ENCODE results near the gene H1-8.

The H1-8 gene

DNA sequence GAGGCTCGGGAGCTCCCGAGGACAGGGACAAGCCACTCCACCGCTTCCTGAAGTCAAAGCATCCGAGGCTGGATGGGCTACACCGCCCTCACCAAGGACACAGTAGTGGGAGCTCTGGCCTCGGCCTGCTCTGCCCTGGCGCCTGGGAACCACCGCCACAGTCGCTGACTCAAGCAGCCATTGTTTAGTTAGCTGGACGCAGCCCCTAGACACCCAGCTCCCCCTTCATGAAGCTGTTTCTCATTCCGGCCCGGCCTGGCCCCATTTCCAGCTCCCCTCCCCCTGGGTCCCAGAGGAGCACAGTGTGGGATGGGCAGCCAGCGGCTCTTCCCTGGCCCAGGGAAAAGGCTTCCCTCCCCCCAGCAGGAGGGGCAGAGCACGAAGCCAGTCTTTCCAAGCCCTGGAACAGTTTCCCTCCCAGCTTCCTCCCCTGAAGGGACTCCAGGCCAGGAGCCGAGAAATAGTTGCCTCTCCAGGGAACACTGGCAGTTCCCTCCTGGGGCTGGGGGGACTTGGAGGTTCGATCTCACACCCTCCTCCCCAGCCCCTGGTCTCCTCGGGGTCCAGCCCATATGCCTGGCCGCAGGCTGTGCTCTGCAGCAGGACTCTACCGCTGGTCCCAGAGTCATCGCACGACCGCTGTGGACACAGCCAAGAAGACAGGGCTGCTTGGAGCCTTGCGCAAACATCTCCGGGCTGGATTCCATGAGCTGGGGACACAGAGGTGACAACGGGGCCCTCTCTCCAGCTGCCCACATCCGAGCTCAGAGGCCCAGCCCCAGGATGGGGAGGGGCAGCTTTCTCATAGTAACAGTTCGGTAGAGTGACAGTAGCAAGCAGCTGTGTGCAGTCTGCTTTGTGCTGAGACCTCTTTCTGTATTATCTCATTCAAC is 53.5 kb downstream of the H1-8 start:
- DNase-seq = peak; percentile 96

DNA sequence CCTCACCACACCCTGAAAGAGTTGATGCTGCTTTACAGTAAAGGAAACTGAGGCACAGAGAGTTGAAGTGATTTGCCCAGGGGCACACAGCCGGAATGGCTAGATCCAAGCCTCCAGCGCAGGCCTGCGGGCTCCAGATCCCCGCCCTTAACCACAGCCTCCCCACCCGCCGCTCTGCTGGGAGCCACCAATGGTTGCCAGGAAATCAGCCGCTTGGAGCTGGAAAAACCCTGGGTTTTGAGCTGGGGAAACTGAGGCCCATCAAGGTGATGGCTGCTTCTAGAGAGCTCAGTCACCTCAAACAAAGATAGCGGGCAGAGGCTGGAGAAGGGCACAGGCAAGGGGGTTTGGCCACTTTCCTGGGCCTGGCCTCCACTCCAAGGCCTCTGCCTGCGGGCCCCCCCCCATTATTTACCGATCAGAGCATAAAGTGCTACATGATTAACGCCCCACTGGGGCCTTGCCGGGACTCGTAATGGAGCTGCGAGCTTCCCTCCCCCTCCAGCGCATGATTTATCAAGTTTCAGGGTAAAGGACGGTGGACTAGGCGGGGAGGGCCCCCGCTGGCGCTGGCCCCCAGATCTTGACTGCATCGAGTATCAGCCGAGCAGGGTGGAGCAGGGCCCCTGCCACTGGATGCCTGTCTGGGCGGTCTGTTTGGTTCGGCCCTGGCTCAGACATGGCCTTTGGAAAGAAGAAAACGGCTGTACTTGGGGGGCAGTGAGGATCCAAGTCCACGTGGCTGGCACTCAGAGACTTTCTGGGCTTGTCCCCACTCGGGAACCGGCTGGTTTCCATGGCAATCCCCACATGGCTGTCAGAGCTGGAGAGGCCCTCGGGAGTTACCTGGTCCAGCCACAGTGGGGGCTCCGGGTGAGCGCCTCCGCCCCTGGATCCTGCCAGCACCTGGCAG is 54.4 kb downstream of the H1-8 start:
- peak; percentile 59 for DNase-seq

DNA sequence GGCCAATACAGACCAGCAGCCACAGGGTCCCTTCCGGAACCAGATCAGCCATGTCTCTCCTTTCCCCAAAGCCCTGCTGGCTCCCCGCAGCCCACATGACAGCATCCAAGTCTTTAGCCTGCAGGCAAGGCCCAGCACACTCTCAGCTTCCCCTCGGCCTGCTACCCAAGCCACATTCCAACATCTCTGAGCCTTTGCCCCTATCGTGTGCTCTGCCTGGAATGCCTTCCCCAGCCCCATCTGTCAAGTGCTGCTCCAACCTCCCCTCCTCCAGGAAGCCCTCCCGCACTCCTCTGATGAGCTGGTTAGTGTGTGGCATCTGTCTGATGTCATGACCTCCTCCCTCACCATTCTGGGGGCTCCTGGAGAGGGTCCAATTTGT is 55.0 kb downstream of the H1-8 start:
- DNase-seq = peak; percentile 30

GRCh38 chr3:129598484-129598883 is 55.5 kb downstream of the H1-8 start:
- no peak for DNase-seq

DNA sequence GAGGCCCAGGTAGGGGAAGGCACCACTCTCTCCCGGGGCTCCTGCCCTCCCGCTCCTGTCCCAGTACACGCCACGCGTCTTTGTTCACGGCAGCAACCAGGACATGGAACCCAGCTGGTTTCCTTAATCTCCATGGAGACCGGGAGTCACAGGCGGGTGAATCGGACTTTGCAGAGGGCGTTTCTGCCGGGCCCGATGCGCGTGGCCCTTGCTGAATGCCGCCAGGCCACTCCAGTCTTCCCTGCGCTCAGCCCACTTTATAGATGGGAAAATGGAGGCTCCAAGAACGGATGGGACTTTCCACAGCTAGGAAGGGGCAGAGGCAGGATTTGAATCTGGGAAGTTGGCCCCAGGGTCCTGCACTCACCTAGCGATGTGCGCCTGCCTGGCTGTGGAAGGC is 56.1 kb downstream of the H1-8 start:
- DNase-seq = no peak

GRCh38 chr3:129599607-129600006 is 56.6 kb downstream of the H1-8 start:
- DNase-seq = peak; percentile 79

GRCh38 chr3:129600348-129600747 is 57.4 kb downstream of the H1-8 start:
- DNase-seq = no peak

All from fibroblast of skin of right biceps (primary cell).